GM23248 (cell line): ENCODE measurements around the gene WNT7B.

Experiments
- EZH2 ChIP-seq: fragments of 200-600 bp; sonication (generic); IDR thresholded peaks from 2 replicates; pipeline ENCODE4 v1.6.1; 2018; ENCODE audit warnings: antibody characterized with exemption, mild to moderate bottlenecking; ENCODE audit not compliant: insufficient read depth, poor library complexity, severe bottlenecking
- EZH2phosphoT487 ChIP-seq: fragments of 200-600 bp; sonication (generic); IDR thresholded peaks from 2 replicates; pipeline ENCODE4 v1.6.1; 2018; ENCODE audit warnings: antibody characterized with exemption, moderate library complexity, mild to moderate bottlenecking, low read depth; ENCODE audit not compliant: insufficient read depth

GRCh38 chr22:46023558-46023981, 46.6 kb upstream of the WNT7B start:
- TF ChIP-seq EZH2phosphoT487 (no peak), EZH2 (no peak)
